HepG2 (cell line): ENCODE measurements around the gene SEPTIN5. TPM values are rescaled to one million over a fixed set of nuclear protein-coding genes. Genes with fewer than 3 reads are reported as not detected.

ENCODE experiments used
- ATAC-seq: fragments of 200-7000 bp; cut with Tn5 transposase; 3 replicates; pipeline ENCODE4 v1.9.1; 2020; ENCODE audit warnings: mild to moderate bottlenecking, moderate library complexity
- BruUV-seq: library from RNA; stranded (reverse); fragments of 400-500 nt; replicated peaks from 2 replicates; lab custom pipeline; 2021; lab: Mats Ljungman, UMichigan
- CTCF ChIA-PET: fragments of 300-600 bp; formaldehyde crosslinking; extraction: SDS; loops from one replicate; lab custom pipeline; 2021; ENCODE audit warnings: low total read pairs, inconsistent platforms, low intra/inter-chr PET ratio; lab: Yijun Ruan, JAX
- POLR2A ChIA-PET: fragments of 350-600 bp; sonication (Branson Sonifier 250); formaldehyde crosslinking; loops from one replicate; lab custom pipeline; 2020; ENCODE audit warnings: antibody characterized with exemption, inconsistent platforms; lab: Yijun Ruan, JAX
- DNase-seq: peaks from one replicate; pipeline ENCODE4 v3.0.0-alpha.2; 2015; ENCODE audit warnings: low spot score
- FAIRE-seq: peaks from 3 replicates; lab custom pipeline; 2011; peaks lifted over from hg19 to GRCh38; lab: Jason Lieb, UNC
- H2AFZ ChIP-seq: one replicate; pipeline ENCODE4 v1.6.1; 2011; ENCODE audit warnings: low read length, inconsistent platforms
- H3K27ac ChIP-seq: fragments of 300-600 bp; 3 replicates; pipeline ENCODE4 v1.8.0; 2011; ENCODE audit warnings: mixed run types, mild to moderate bottlenecking, mixed read lengths, low read length, inconsistent platforms; ENCODE audit not compliant: insufficient read depth; ENCODE audit errors: extremely low read length
- H3K27me3 ChIP-seq, 2 experiments: fragments of 200-600 bp in 1 of 2; 2 replicates in 1 of 2; 3 replicates in 1 of 2; pipeline versions ENCODE4 v1.6.0 to v1.8.0; 2011; ENCODE audit warnings: low read length in 2 of 2, mild to moderate bottlenecking in 2 of 2, moderate library complexity in 2 of 2, inconsistent platforms in 1 of 2; ENCODE audit not compliant: insufficient read depth in 2 of 2, control insufficient read depth in 1 of 2
- H3K36me3 ChIP-seq, 2 experiments: fragments of 200-600 bp in 1 of 2; replicated peaks in 1 of 2; 2 replicates in 1 of 2; 3 replicates in 1 of 2; pipeline versions ENCODE4 v1.5.1 to v1.8.0; 2011; ENCODE audit warnings: low read length in 2 of 2, inconsistent platforms in 1 of 2; ENCODE audit not compliant: insufficient read depth in 2 of 2, control insufficient read depth in 1 of 2
- H3K4me1 ChIP-seq: 2 replicates; pipeline ENCODE4 v1.5.1; 2012; ENCODE audit warnings: low read length, inconsistent platforms; ENCODE audit not compliant: insufficient read depth
- H3K4me2 ChIP-seq: 2 replicates; pipeline ENCODE4 v1.6.0; 2011; ENCODE audit warnings: low read depth, low read length, inconsistent platforms
- H3K4me3 ChIP-seq, 3 experiments: fragments of 200-600 bp in 1 of 3; sonication (generic), shearing (Covaris generic) in 1 of 3; replicated peaks in 1 of 3; 2 replicates each; pipeline ENCODE4 v1.5.1; 2011 to 2016; ENCODE audit warnings: low read length in 3 of 3, inconsistent platforms in 2 of 3, low read depth in 2 of 3, mild to moderate bottlenecking in 2 of 3, control low read depth in 1 of 3, mixed read lengths in 1 of 3; ENCODE audit not compliant: insufficient read depth in 1 of 3
- H3K79me2 ChIP-seq: one replicate; pipeline ENCODE4 v1.6.1; 2011; ENCODE audit warnings: low read length, inconsistent platforms; ENCODE audit not compliant: insufficient read depth
- H3K9ac ChIP-seq: 2 replicates; pipeline ENCODE4 v1.6.0; 2011; ENCODE audit warnings: mild to moderate bottlenecking, low read depth, low read length, inconsistent platforms; ENCODE audit not compliant: insufficient read depth
- H3K9me3 ChIP-seq: 2 replicates; pipeline ENCODE4 v1.5.1; 2012; ENCODE audit warnings: mild to moderate bottlenecking, low read length
- H4K20me1 ChIP-seq: 2 replicates; pipeline ENCODE4 v1.6.0; 2011; ENCODE audit warnings: inconsistent platforms, mild to moderate bottlenecking, low read length, moderate library complexity; ENCODE audit not compliant: insufficient read depth
- ELF1 ChIP-seq: sonication (generic); formaldehyde crosslinking; IDR thresholded peaks from 2 replicates; pipeline ENCODE4 v1.4.0; 2020; ENCODE audit warnings: missing genetic modification reagents
- HNRNPLL ChIP-seq: fragments of 200-400 bp; formaldehyde crosslinking; IDR thresholded peaks from 2 replicates; pipeline ENCODE4 v1.6.1; 2017; ENCODE audit warnings: mild to moderate bottlenecking, low read depth, low read length; ENCODE audit not compliant: poor library complexity, severe bottlenecking
- U2AF2 ChIP-seq: fragments of 200-400 bp; formaldehyde crosslinking; IDR thresholded peaks from 2 replicates; pipeline ENCODE4 v1.6.1; 2017; ENCODE audit warnings: low read depth, mild to moderate bottlenecking, low read length
- ZNF572 ChIP-seq: sonication (generic); formaldehyde crosslinking; IDR thresholded peaks from 2 replicates; pipeline ENCODE4 v1.5.1; 2020; ENCODE audit warnings: mild to moderate bottlenecking, missing genetic modification reagents
- WGBS: methylation state at CpG from one replicate; pipeline ENCODE4 v1.1.6; 2017; ENCODE audit warnings: low lambda C conversion rate; 5-methylcytosine and 5-hydroxymethylcytosine counted together
- in situ Hi-C: cut with HindIII; loops from 2 replicates; pipeline ENCODE4 v1.10.0; 2017; ENCODE audit warnings: low pct_unique_long_range_greater_than_20kb; ENCODE audit not compliant: extremely low pct_ligation_motif_present
- intact Hi-C: fragments of 100-400 bp; cut with micrococcal nuclease; formaldehyde crosslinking; loops from one replicate; pipeline ENCODE4 v1.10.0; 2022; ENCODE audit not compliant: unreplicated experiment
- polyA plus RNA-seq, 8 experiments: library from polyadenylated mRNA; depleted of rRNA in 3 of 8; stranded (reverse) in 7 of 8; unstranded in 1 of 8; fragments of >200 nt; fragmentation: Illumina TruSeq in 4 of 8; extraction: Trizol in 4 of 8; gene quantifications; 2 replicates each; pipeline versions ENCODE4 v1.2.1 to v1.2.3, GENCODE V29; 2011 to 2016; ENCODE audit warnings: low read depth in 4 of 8, missing spikeins in 1 of 8, mixed read lengths in 1 of 8; ENCODE audit not compliant: insufficient read depth in 1 of 8
- total RNA-seq, 5 experiments: library from RNA; depleted of rRNA; stranded (reverse); fragments of >200 nt; fragmentation: Illumina TruSeq; extraction: Trizol; gene quantifications; 2 replicates each; pipeline ENCODE4 v1.2.3, GENCODE V29; 2016; ENCODE audit warnings: low read depth in 1 of 5
- TF ChIP-seq, protein P1 (sequence below): sonication (generic); formaldehyde crosslinking; conservative IDR thresholded peaks from 2 replicates; pipeline ENCODE4 v1.4.0; 2020; ENCODE audit warnings: mild to moderate bottlenecking, missing genetic modification reagents, moderate library complexity
- TF ChIP-seq, protein P2 (sequence below): sonication (generic); formaldehyde crosslinking; IDR thresholded peaks from 2 replicates; pipeline ENCODE4 v1.8.0; 2022; ENCODE audit warnings: missing genetic modification reagents, low read depth, mild to moderate bottlenecking, borderline replicate concordance
- TF ChIP-seq, protein P3 (sequence below): sonication (generic); formaldehyde crosslinking; IDR thresholded peaks from 2 replicates; pipeline ENCODE4 v1.4.0; 2020; ENCODE audit warnings: missing genetic modification reagents

SEPTIN5 gene
- total and polyA plus RNA-seq, 2 of the 13 experiments (the other 11 are each of a cell fraction or from before 2014, with no cell fraction given) = 0.33 TPM; not detected in 1

DNA sequence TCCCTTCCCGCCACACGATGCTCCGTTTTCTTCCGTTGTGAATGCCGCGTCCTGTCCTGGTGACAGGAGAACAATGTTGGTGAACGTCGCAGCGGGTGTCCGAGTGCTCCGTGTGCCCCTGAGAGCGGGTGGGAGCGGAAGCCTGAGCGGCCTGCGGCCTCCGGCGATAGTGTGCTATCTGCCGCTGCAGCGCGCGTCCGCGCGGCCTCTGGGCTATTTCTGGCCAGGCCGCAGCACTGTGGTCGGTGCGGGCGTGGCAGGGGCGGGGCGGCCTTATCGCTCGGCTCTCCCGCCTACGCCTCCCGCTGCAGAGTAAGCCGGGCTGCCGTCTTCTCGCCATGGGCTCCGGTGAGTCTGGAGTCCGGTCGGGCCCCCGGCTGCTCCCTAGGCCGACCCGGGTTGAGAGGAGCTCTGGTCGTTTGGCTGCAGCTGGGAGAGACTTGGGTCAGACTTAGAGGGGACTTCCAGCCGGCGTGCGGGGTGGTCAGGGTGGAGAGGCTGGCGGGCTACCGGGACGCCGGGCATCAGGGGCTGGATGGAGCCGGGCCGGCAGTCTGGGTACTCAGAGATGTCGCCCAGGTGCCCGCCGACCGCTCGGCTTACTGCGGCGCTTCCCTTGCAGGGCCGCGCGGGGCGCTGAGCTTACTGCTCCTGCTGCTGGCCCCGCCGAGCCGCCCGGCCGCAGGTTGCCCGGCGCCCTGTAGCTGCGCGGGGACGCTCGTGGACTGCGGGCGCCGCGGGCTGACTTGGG lies 9.1 kb downstream of the SEPTIN5 start, which contains the start of gene GP1BB (continued):
- TF ChIP-seq, protein P1, sequence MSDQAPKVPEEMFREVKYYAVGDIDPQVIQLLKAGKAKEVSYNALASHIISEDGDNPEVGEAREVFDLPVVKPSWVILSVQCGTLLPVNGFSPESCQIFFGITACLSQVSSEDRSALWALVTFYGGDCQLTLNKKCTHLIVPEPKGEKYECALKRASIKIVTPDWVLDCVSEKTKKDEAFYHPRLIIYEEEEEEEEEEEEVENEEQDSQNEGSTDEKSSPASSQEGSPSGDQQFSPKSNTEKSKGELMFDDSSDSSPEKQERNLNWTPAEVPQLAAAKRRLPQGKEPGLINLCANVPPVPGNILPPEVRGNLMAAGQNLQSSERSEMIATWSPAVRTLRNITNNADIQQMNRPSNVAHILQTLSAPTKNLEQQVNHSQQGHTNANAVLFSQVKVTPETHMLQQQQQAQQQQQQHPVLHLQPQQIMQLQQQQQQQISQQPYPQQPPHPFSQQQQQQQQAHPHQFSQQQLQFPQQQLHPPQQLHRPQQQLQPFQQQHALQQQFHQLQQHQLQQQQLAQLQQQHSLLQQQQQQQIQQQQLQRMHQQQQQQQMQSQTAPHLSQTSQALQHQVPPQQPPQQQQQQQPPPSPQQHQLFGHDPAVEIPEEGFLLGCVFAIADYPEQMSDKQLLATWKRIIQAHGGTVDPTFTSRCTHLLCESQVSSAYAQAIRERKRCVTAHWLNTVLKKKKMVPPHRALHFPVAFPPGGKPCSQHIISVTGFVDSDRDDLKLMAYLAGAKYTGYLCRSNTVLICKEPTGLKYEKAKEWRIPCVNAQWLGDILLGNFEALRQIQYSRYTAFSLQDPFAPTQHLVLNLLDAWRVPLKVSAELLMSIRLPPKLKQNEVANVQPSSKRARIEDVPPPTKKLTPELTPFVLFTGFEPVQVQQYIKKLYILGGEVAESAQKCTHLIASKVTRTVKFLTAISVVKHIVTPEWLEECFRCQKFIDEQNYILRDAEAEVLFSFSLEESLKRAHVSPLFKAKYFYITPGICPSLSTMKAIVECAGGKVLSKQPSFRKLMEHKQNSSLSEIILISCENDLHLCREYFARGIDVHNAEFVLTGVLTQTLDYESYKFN (CRISPR knock-in tag) = no peak
- TF ChIP-seq ELF1 (CRISPR knock-in tag) (no peak; the same call in 1 of the 2 replicates), ZNF572 (CRISPR knock-in tag) (no peak)
- TF ChIP-seq, protein P2, sequence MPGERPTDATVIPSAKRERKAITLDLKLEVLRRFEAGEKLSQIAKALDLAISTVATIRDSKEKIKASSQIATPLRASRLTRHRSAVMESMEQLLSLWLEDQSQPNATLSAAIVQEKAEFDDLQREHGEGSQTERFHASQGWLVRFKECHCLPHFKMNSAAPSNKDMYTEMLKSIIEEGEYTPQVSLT = no peak

DNA sequence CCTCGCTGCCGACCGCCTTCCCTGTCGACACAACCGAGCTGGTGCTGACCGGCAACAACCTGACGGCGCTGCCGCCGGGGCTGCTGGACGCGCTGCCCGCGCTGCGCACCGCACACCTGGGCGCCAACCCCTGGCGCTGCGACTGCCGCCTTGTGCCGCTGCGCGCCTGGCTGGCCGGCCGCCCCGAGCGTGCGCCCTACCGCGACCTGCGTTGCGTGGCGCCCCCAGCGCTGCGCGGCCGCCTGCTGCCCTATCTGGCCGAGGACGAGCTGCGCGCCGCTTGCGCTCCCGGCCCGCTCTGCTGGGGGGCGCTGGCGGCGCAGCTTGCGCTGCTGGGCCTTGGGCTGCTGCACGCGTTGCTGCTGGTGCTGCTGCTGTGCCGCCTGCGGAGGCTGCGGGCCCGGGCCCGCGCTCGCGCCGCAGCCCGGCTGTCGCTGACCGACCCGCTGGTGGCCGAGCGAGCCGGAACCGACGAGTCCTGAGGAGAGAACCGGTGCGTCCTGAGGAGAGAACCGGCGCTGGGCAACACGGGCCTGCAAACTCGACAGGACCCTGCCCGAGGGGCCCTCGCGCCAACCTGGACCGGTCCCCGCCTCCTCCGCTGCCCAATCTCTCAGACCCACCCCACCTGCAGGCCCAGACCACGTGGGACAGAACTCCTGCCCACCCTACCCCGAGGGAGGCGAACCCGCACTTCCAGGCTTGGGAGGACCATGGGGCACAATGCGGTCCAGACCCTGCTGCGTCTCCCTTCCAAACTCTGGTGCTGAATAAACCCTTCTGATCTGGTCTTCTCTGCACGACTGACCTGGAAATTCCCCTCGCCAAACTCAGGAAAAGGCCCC lies 9.9 kb downstream of the SEPTIN5 start:
- in situ Hi-C loops = loop anchor here (5.0 kb wide), 1 partner anchor 47 kb away; no protein-coding TSS in a partner anchor
- H3K4me3 ChIP-seq = peak overlapping the region; percentile 37 to 73 (median 41); a peak in 5 of 6 replicates
- H3K79me2 ChIP-seq = no peaks in the 10 kb centered on the region
- no peak overlapping the region for H3K9ac ChIP-seq
- DNase-seq (peak; percentile 44), ATAC-seq (peak; percentile 73), FAIRE-seq (no peak)
- ChIA-PET CTCF (no interaction called here), POLR2A (no interaction called here)
- peaks cover 40% of the 10 kb centered on the region for H3K4me1 ChIP-seq
- WGBS = 8% methylated on average over 10 of the region's 89 CpGs
- no peaks in the 10 kb centered on the region for H3K9me3 ChIP-seq
- H2AFZ ChIP-seq = no peak overlapping the region
- no TSS peak for BruUV-seq
- H4K20me1 ChIP-seq = 0 out of 2 replicates have a peak, but pooled peaks cover 5% of the 10 kb centered on the region
- intact Hi-C loops = no loop called here
- peaks cover 26 to 84% of the 10 kb centered on the region in 2 experiments for H3K27me3 ChIP-seq
- no peak overlapping the region for H3K27ac ChIP-seq
- H3K36me3 ChIP-seq = no peaks in the 10 kb centered on the region
- H3K4me2 ChIP-seq = peak overlapping the region; percentile 88
- TF ChIP-seq, protein P3, sequence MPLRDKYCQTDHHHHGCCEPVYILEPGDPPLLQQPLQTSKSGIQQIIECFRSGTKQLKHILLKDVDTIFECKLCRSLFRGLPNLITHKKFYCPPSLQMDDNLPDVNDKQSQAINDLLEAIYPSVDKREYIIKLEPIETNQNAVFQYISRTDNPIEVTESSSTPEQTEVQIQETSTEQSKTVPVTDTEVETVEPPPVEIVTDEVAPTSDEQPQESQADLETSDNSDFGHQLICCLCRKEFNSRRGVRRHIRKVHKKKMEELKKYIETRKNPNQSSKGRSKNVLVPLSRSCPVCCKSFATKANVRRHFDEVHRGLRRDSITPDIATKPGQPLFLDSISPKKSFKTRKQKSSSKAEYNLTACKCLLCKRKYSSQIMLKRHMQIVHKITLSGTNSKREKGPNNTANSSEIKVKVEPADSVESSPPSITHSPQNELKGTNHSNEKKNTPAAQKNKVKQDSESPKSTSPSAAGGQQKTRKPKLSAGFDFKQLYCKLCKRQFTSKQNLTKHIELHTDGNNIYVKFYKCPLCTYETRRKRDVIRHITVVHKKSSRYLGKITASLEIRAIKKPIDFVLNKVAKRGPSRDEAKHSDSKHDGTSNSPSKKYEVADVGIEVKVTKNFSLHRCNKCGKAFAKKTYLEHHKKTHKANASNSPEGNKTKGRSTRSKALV (CRISPR knock-in tag) = peak; percentile 56; the same call in 1 of the 2 replicates
- no peak for TF ChIP-seq U2AF2
- TF ChIP-seq HNRNPLL = peak; percentile 98
